HL-60 (cell line): ENCODE results near the gene SHANK2.

Experiments used
- DNase-seq, 2 experiments: peaks; one replicate each; pipeline ENCODE4 v3.0.0-alpha.2; 2010 to 2020; ENCODE audit warnings: low read depth in 1 of 2, low spot score in 1 of 2
- H3K27ac ChIP-seq: fragments of 250-450 bp; sonication (Bioruptor Pico); replicated peaks from 2 replicates; pipeline ENCODE4 v1.5.1; 2020; ENCODE audit warnings: mild to moderate bottlenecking, moderate library complexity
- H3K27me3 ChIP-seq: fragments of 250-450 bp; sonication (Bioruptor Pico); 2 replicates; pipeline ENCODE4 v1.5.1; 2021; ENCODE audit warnings: mild to moderate bottlenecking, moderate library complexity; ENCODE audit not compliant: insufficient read depth, poor library complexity, severe bottlenecking
- H3K4me3 ChIP-seq: replicated peaks from 2 replicates; pipeline ENCODE4 v1.5.1; 2011; ENCODE audit warnings: mild to moderate bottlenecking, control low read depth, low read length; ENCODE audit not compliant: insufficient read depth
- GABPA ChIP-seq: IDR thresholded peaks from 2 replicates; pipeline ENCODE4 v1.6.1; 2012; ENCODE audit warnings: low read depth
- POLR2AphosphoS5 ChIP-seq: IDR thresholded peaks from 2 replicates; pipeline ENCODE4 v1.6.1; 2012; ENCODE audit warnings: low read depth
- SPI1 ChIP-seq: IDR thresholded peaks from 2 replicates; pipeline ENCODE4 v1.6.1; 2012; ENCODE audit warnings: low read depth, mild to moderate bottlenecking, borderline replicate concordance
- TF ChIP-seq, protein P1 (sequence below): IDR thresholded peaks from 2 replicates; pipeline ENCODE4 v1.6.1; 2012; ENCODE audit warnings: low read depth; ENCODE audit not compliant: insufficient replicate concordance
- TF ChIP-seq, protein P2 (sequence below): IDR thresholded peaks from one replicate; pipeline ENCODE4 v1.5.1; 2011; ENCODE audit warnings: low read length, control low read depth, inconsistent platforms; ENCODE audit not compliant: insufficient read depth

The SHANK2 gene

DNA sequence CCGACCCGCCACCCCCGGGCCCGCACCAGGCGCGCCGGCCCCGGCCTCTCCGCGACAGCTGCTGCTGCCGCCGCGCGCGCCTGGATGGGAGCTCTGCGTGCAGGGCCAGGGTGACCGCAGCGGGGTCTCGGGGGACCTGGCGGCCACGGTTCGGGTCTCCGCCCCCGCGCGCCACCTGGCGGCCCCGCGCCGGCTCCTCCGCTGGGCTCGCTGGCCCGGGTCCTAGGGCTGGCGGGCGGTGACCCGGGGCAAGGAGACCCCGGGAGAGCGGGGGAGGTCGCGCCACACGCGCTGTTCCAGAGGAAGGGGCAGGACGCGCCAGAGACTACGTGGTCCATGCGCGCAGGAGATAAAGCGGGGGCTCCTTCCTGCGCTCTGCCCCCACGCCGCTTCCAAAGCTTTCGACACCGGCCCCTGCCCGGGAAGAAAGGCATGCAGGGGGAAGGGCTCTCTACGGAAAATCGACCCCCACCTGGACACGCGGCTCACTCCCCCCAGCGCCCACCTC, 562 bp downstream of the SHANK2 start:
- peaks cover 29% of the 10 kb centered on the region for H3K27me3 ChIP-seq
- H3K4me3 ChIP-seq = no peak overlapping the region
- H3K27ac ChIP-seq = no peak overlapping the region
- TF ChIP-seq GABPA (no peak), SPI1 (no peak), POLR2AphosphoS5 (no peak)
- TF ChIP-seq, protein P1, sequence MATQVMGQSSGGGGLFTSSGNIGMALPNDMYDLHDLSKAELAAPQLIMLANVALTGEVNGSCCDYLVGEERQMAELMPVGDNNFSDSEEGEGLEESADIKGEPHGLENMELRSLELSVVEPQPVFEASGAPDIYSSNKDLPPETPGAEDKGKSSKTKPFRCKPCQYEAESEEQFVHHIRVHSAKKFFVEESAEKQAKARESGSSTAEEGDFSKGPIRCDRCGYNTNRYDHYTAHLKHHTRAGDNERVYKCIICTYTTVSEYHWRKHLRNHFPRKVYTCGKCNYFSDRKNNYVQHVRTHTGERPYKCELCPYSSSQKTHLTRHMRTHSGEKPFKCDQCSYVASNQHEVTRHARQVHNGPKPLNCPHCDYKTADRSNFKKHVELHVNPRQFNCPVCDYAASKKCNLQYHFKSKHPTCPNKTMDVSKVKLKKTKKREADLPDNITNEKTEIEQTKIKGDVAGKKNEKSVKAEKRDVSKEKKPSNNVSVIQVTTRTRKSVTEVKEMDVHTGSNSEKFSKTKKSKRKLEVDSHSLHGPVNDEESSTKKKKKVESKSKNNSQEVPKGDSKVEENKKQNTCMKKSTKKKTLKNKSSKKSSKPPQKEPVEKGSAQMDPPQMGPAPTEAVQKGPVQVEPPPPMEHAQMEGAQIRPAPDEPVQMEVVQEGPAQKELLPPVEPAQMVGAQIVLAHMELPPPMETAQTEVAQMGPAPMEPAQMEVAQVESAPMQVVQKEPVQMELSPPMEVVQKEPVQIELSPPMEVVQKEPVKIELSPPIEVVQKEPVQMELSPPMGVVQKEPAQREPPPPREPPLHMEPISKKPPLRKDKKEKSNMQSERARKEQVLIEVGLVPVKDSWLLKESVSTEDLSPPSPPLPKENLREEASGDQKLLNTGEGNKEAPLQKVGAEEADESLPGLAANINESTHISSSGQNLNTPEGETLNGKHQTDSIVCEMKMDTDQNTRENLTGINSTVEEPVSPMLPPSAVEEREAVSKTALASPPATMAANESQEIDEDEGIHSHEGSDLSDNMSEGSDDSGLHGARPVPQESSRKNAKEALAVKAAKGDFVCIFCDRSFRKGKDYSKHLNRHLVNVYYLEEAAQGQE = no peak
- TF ChIP-seq, protein P2, sequence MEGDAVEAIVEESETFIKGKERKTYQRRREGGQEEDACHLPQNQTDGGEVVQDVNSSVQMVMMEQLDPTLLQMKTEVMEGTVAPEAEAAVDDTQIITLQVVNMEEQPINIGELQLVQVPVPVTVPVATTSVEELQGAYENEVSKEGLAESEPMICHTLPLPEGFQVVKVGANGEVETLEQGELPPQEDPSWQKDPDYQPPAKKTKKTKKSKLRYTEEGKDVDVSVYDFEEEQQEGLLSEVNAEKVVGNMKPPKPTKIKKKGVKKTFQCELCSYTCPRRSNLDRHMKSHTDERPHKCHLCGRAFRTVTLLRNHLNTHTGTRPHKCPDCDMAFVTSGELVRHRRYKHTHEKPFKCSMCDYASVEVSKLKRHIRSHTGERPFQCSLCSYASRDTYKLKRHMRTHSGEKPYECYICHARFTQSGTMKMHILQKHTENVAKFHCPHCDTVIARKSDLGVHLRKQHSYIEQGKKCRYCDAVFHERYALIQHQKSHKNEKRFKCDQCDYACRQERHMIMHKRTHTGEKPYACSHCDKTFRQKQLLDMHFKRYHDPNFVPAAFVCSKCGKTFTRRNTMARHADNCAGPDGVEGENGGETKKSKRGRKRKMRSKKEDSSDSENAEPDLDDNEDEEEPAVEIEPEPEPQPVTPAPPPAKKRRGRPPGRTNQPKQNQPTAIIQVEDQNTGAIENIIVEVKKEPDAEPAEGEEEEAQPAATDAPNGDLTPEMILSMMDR = no peak
- DNase-seq = no peak

DNA sequence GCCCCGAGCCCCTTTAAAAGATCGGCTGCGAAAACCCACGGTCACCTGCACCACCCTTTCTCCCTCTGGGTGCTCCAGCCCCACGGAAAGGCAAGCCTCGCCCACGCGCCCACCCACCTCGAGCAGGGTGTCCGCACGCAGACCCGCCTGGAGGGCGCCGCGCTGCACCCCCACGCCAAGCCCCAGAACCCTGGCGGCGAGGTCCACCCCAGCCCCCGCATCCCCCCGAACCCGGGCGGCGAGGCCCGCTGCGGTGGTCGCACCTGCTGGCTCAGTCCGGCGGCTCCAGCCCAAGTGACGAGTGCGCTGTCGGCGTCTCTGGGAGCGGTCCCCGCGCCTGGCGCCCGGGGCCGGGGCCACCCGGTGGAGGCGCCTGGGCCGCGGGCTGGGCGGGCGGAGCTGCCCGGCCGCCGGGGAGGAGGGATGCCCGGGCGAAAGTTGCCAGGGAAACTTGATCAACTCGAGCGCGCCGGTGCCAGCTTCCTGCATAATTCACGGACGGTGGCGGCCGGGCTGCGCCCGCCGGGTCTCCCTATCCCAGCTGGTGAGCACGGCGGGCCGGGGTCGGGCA, 1.1 kb downstream of the SHANK2 start:
- no peak overlapping the region for H3K4me3 ChIP-seq
- H3K27me3 ChIP-seq = peaks cover 29% of the 10 kb centered on the region
- TF ChIP-seq POLR2AphosphoS5 = no peak
- DNase-seq = no peak
- H3K27ac ChIP-seq = no peak overlapping the region

DNA sequence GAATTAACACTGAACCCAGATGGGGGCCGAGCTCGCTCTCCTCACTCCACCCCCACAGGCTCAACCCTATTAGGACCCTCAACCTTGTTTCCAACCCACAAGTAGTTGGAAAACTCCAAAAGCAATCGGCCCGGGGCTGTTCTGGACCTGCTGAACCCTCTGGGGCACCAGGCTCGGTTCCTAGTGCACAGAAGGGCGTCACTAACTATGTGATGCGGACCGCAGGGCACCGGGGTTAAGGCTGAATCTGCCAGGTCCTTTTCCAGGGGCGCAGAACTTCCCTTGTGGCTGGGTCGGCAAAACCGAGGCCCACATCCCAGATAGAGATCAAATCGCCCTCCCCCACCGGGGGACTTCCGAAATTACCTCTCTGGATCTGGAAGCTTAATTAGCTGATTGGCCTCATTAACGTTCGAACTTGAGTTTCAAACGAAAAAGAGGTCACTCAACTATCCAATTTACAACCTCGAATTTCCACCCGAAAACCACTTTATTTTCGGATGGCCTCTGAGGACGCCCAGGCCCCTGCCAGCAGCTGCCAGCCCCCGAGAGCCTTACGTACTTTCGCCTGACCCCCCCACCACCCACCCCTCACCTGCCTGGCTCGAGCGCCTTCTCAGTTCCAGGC, 1.7 kb downstream of the SHANK2 start:
- peaks cover 29% of the 10 kb centered on the region for H3K27me3 ChIP-seq
- no peak for DNase-seq
- no peak overlapping the region for H3K4me3 ChIP-seq
- TF ChIP-seq SPI1 = no peak
- TF ChIP-seq, protein P2 = no peak
- H3K27ac ChIP-seq = no peak overlapping the region

DNA sequence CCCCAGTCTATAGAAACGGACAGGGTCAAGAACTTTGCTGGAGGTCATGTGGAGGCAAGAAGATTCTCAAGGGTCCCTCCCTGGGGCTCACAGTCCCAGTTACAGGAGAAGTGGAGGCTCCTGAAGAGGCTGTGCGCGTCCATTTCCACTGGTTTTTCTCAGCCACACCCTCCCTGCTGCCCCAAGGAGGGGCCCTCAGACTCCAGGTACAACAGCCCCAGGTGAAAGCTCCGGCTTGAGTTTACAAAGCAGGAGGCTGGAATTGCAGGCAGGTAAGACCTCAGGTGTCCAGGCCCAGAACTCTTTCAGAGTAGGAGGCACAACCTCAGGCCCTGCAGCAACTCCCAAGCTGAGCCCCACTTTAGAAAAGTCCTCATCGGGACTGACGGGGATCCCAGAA, 3.1 kb downstream of the SHANK2 start:
- peaks cover 29% of the 10 kb centered on the region for H3K27me3 ChIP-seq
- no peak overlapping the region for H3K4me3 ChIP-seq
- no peak overlapping the region for H3K27ac ChIP-seq
- DNase-seq = no peak
- TF ChIP-seq GABPA = no peak
- TF ChIP-seq, protein P1 = no peak

DNA sequence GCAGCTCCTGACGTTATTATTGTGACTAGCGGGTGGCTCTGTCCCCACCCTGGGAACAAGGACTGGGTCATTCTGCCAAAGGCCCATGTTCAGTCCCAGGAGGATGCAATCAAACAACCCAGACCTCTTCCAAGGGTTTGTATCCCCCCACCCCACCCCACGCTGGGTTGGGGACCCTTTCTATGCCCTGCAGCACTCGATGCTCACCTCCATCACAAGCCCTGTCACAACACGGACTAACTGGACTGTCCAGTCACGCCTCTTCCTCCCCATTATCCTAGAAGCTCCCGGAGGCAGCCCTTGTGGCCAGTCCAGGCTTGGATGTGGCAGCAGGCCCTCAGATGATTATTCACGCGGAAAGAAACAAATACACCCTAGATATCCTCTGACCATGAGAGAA, 3.7 kb downstream of the SHANK2 start:
- H3K27me3 ChIP-seq = peaks cover 29% of the 10 kb centered on the region
- H3K4me3 ChIP-seq = no peak overlapping the region
- DNase-seq = no peak
- TF ChIP-seq, protein P2 = no peak
- TF ChIP-seq POLR2AphosphoS5 (no peak), GABPA (no peak), SPI1 (no peak)
- TF ChIP-seq, protein P1 = no peak
- H3K27ac ChIP-seq = no peak overlapping the region
